ENCODE data around the gene AOPEP.

AOPEP gene

GRCh38 chr9:94909965-94910730 lies 183.6 kb downstream of the AOPEP start:
- Histone ChIP-seq H3K27ac (ENCODE audit: low read length) (no peak overlapping the region), H3K79me2 (ENCODE audit: low read length) (no peaks in the 10 kb centered on the region), H2AFZ (ENCODE audit: low read depth, low read length) (no peak overlapping the region), H3K9ac (ENCODE audit: low read length) (no peak overlapping the region), H3K27me3 (ENCODE audit: low read depth, low read length) (no peaks in the 10 kb centered on the region), H3K4me1 (ENCODE audit: low read length) (no peaks in the 10 kb centered on the region), H3K4me2 (ENCODE audit: low read length) (no peak overlapping the region), H3K9me3 (ENCODE audit: insufficient read depth, low read length) (no peaks in the 10 kb centered on the region), H3K4me3 (ENCODE audit: low read length) (no peak overlapping the region), H4K20me1 (ENCODE audit: insufficient read depth, low read length) (no peaks in the 10 kb centered on the region), H3K36me3 (replicated peaks; ENCODE audit: low read depth, low read length) (no peaks in the 10 kb centered on the region)
- TF ChIP-seq EZH2phosphoT487 (IDR thresholded peaks at IDR 0.05; ENCODE audit: low read depth) (no peak), CTCF (IDR thresholded peaks at IDR 0.05; ENCODE audit: low read depth, low read length) (no peak)

GRCh38 chr9:94911211-94911610 lies 184.7 kb downstream of the AOPEP start:
- Histone ChIP-seq H4K20me1 (ENCODE audit: insufficient read depth, low read length) (no peaks in the 10 kb centered on the region), H3K4me3 (ENCODE audit: low read length) (no peak overlapping the region), H3K27me3 (ENCODE audit: low read depth, low read length) (no peaks in the 10 kb centered on the region), H3K36me3 (replicated peaks; ENCODE audit: low read depth, low read length) (no peaks in the 10 kb centered on the region), H2AFZ (ENCODE audit: low read depth, low read length) (no peak overlapping the region), H3K27ac (ENCODE audit: low read length) (no peak overlapping the region), H3K9ac (ENCODE audit: low read length) (no peak overlapping the region), H3K4me2 (ENCODE audit: low read length) (no peak overlapping the region), H3K79me2 (ENCODE audit: low read length) (no peaks in the 10 kb centered on the region), H3K4me1 (ENCODE audit: low read length) (no peaks in the 10 kb centered on the region), H3K9me3 (ENCODE audit: insufficient read depth, low read length) (no peaks in the 10 kb centered on the region)
- no peak for TF ChIP-seq CTCF (IDR thresholded peaks at IDR 0.05; ENCODE audit: low read depth, low read length)
- no peak for TF ChIP-seq EZH2phosphoT487 (IDR thresholded peaks at IDR 0.05; ENCODE audit: low read depth)

GRCh38 chr9:94911986-94912635 lies 185.6 kb downstream of the AOPEP start:
- Histone ChIP-seq H3K79me2 (ENCODE audit: low read length) (no peaks in the 10 kb centered on the region), H3K4me2 (ENCODE audit: low read length) (no peak overlapping the region), H2AFZ (ENCODE audit: low read depth, low read length) (no peak overlapping the region), H3K36me3 (replicated peaks; ENCODE audit: low read depth, low read length) (no peaks in the 10 kb centered on the region), H3K9ac (ENCODE audit: low read length) (no peak overlapping the region), H3K9me3 (ENCODE audit: insufficient read depth, low read length) (no peaks in the 10 kb centered on the region), H3K4me3 (ENCODE audit: low read length) (no peak overlapping the region), H3K27ac (ENCODE audit: low read length) (no peak overlapping the region), H4K20me1 (ENCODE audit: insufficient read depth, low read length) (no peaks in the 10 kb centered on the region), H3K27me3 (ENCODE audit: low read depth, low read length) (no peaks in the 10 kb centered on the region), H3K4me1 (ENCODE audit: low read length) (no peaks in the 10 kb centered on the region)
- TF ChIP-seq EZH2phosphoT487 (IDR thresholded peaks at IDR 0.05; ENCODE audit: low read depth): no peak
- no peak for TF ChIP-seq CTCF (IDR thresholded peaks at IDR 0.05; ENCODE audit: low read depth, low read length)

- Histone ChIP-seq H3K4me2 (ENCODE audit: low read length) (no peak overlapping the region), H3K27ac (ENCODE audit: low read length) (no peak overlapping the region)
Measured at GRCh38 chr9:94912700-94913249, 186.3 kb downstream of the AOPEP start.

More at GRCh38 chr9:94912700-94913249, 186.3 kb downstream of the AOPEP start:
- H3K27me3 ChIP-seq (ENCODE audit: low read depth, low read length): no peaks in the 10 kb centered on the region
- no peak for TF ChIP-seq CTCF (IDR thresholded peaks at IDR 0.05; ENCODE audit: low read depth, low read length)
- TF ChIP-seq EZH2phosphoT487 (IDR thresholded peaks at IDR 0.05; ENCODE audit: low read depth): no peak
- H3K79me2 ChIP-seq (ENCODE audit: low read length): no peaks in the 10 kb centered on the region
- no peaks in the 10 kb centered on the region for H3K36me3 ChIP-seq (replicated peaks; ENCODE audit: low read depth, low read length)
- H3K4me3 ChIP-seq (ENCODE audit: low read length): no peak overlapping the region
- H2AFZ ChIP-seq (ENCODE audit: low read depth, low read length): no peak overlapping the region
- no peaks in the 10 kb centered on the region for H4K20me1 ChIP-seq (ENCODE audit: insufficient read depth, low read length)
- no peaks in the 10 kb centered on the region for H3K9me3 ChIP-seq (ENCODE audit: insufficient read depth, low read length)
- no peak overlapping the region for H3K9ac ChIP-seq (ENCODE audit: low read length)
- H3K4me1 ChIP-seq (ENCODE audit: low read length): peaks cover 3% of the 10 kb centered on the region

Measured in OCI-LY3 (cell line).